Measurements from ENCODE around the gene ZNF462.

DNA sequence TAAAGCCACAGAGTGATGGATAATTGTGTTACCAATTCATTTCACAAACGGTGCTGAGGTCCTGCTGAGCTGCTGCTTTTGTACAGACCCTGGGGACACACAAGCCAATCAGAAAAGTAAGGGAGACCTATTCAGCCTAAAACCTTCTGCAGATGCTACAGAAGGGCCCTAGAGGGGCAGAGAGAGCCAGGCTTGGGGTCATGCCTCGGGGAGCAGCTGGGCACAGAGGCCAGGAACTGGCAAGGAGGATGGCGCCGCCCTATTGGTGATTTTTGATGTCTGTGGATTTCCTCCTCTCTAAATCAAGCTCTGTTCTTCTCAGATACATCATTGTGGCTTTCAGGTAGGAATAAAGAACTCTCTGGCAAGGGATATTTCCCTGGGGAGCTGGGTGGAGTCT is 181.9 kb downstream of the ZNF462 start:
- TF ChIP-seq, protein P1, sequence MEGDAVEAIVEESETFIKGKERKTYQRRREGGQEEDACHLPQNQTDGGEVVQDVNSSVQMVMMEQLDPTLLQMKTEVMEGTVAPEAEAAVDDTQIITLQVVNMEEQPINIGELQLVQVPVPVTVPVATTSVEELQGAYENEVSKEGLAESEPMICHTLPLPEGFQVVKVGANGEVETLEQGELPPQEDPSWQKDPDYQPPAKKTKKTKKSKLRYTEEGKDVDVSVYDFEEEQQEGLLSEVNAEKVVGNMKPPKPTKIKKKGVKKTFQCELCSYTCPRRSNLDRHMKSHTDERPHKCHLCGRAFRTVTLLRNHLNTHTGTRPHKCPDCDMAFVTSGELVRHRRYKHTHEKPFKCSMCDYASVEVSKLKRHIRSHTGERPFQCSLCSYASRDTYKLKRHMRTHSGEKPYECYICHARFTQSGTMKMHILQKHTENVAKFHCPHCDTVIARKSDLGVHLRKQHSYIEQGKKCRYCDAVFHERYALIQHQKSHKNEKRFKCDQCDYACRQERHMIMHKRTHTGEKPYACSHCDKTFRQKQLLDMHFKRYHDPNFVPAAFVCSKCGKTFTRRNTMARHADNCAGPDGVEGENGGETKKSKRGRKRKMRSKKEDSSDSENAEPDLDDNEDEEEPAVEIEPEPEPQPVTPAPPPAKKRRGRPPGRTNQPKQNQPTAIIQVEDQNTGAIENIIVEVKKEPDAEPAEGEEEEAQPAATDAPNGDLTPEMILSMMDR (conservative IDR thresholded peaks at IDR 0.05; ENCODE audit: low read depth in 2 of 2): peak; percentile 56
- TF ChIP-seq, protein P2, sequence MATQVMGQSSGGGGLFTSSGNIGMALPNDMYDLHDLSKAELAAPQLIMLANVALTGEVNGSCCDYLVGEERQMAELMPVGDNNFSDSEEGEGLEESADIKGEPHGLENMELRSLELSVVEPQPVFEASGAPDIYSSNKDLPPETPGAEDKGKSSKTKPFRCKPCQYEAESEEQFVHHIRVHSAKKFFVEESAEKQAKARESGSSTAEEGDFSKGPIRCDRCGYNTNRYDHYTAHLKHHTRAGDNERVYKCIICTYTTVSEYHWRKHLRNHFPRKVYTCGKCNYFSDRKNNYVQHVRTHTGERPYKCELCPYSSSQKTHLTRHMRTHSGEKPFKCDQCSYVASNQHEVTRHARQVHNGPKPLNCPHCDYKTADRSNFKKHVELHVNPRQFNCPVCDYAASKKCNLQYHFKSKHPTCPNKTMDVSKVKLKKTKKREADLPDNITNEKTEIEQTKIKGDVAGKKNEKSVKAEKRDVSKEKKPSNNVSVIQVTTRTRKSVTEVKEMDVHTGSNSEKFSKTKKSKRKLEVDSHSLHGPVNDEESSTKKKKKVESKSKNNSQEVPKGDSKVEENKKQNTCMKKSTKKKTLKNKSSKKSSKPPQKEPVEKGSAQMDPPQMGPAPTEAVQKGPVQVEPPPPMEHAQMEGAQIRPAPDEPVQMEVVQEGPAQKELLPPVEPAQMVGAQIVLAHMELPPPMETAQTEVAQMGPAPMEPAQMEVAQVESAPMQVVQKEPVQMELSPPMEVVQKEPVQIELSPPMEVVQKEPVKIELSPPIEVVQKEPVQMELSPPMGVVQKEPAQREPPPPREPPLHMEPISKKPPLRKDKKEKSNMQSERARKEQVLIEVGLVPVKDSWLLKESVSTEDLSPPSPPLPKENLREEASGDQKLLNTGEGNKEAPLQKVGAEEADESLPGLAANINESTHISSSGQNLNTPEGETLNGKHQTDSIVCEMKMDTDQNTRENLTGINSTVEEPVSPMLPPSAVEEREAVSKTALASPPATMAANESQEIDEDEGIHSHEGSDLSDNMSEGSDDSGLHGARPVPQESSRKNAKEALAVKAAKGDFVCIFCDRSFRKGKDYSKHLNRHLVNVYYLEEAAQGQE (IDR thresholded peaks at IDR 0.05; ENCODE audit: unreplicated experiment): no peak
